ENCODE measurements around the gene PPM1E. TPM values are rescaled to one million over a fixed set of nuclear protein-coding genes. Genes with fewer than 3 reads are reported as not detected.

PPM1E gene
- total RNA-seq, 4 donors from 2014 or later: 0.42 to 0.91 (median 0.67) TPM

DNA sequence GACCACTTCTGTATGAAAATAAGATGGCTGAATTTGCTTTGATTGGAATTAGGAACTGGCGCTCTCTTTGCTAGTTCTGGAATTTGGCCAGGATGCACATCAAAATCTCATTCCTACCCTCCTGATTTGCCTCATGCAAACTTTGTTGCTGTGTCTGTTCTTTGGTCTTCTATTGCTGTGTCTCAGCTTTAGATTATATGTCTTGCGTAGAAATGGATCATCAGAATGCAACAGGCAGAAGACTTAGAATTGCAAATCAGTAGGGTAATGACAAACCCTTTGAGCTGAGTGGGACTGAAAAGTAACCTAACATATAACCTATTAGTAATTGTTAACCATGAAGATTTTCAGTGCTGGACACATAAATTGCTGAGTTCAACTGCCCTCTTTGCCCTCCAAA, 33.0 kb upstream of the PPM1E start:
- intact Hi-C loops (cut with DNase I): no loop called here
- Histone ChIP-seq H3K27ac (replicated peaks in 1 of 4) (no peak overlapping the region), H3K27me3 (no peaks in the 10 kb centered on the region), H3K36me3 (peaks cover 16 to 71% (median 30%) of the 10 kb centered on the region in 4 donors), H3K4me1 (no peaks in the 10 kb centered on the region), H3K9me3 (no peaks in the 10 kb centered on the region), H3K4me3 (no peak overlapping the region)
- no peak for TF ChIP-seq EP300 (IDR thresholded peaks at IDR 0.05)
- TF ChIP-seq, protein P1, sequence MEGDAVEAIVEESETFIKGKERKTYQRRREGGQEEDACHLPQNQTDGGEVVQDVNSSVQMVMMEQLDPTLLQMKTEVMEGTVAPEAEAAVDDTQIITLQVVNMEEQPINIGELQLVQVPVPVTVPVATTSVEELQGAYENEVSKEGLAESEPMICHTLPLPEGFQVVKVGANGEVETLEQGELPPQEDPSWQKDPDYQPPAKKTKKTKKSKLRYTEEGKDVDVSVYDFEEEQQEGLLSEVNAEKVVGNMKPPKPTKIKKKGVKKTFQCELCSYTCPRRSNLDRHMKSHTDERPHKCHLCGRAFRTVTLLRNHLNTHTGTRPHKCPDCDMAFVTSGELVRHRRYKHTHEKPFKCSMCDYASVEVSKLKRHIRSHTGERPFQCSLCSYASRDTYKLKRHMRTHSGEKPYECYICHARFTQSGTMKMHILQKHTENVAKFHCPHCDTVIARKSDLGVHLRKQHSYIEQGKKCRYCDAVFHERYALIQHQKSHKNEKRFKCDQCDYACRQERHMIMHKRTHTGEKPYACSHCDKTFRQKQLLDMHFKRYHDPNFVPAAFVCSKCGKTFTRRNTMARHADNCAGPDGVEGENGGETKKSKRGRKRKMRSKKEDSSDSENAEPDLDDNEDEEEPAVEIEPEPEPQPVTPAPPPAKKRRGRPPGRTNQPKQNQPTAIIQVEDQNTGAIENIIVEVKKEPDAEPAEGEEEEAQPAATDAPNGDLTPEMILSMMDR (IDR thresholded peaks at IDR 0.05): no peak
- no peak for TF ChIP-seq POLR2AphosphoS5 (IDR thresholded peaks at IDR 0.05)
- TF ChIP-seq POLR2A (IDR thresholded peaks at IDR 0.05; ENCODE audit: low read depth): no peak
- 98% methylated on average over 2 of the region's 2 CpGs for WGBS
- DNase-seq (ENCODE audit: extremely low spot score): no peak

DNA sequence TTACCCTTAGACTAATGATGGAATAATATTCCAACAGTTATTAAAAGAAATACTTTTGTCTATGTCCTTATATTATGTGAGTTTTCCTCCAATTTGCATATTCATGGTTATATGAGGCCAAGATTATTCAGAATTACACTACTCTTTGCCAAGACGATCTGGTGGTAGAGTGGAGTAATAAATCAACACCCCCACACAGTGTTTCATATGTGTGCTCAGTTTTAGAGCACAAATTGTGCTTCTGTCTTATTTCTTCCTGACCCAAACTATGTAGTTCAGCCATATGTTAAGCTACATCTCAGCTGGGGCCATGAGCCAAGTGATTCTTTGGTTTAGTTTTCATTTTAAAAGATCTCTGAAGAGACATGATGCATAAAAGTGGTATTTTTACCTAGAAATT, 26.9 kb upstream of the PPM1E start:
- no peaks in the 10 kb centered on the region for H3K9me3 ChIP-seq
- H3K4me1 ChIP-seq: no peaks in the 10 kb centered on the region
- TF ChIP-seq EP300 (IDR thresholded peaks at IDR 0.05): no peak
- no peaks in the 10 kb centered on the region for H3K27me3 ChIP-seq
- H3K27ac ChIP-seq (replicated peaks in 1 of 4): no peak overlapping the region
- H3K4me3 ChIP-seq: no peak overlapping the region
- H3K36me3 ChIP-seq: peaks cover 0 to 58% (median 15%) of the 10 kb centered on the region in 4 donors
- WGBS: 25% methylated on average over 1 of the region's 1 CpG
- intact Hi-C loops (cut with DNase I): no loop called here
- no peak for DNase-seq (ENCODE audit: extremely low spot score)

DNA sequence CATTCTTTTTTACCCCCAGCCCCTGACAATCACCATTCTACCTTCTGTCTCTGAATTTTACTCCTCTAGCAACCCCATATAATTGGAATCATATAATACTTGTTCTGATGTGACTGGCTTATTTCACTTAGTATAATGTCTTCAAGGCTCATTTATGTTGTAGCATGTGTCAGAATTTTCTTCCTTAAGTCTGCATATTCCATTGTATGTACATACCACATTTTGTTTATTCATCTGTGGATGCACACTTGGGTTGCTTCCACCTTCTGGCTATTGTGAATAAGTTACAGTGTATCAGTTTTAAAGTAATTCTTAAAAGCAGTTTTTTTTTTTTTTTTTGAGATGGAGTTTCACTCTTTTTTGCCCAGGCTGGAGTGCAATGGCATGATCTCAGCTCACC, 24.7 kb upstream of the PPM1E start:
- Histone ChIP-seq H3K36me3 (peaks cover 0 to 62% (median 17%) of the 10 kb centered on the region in 4 donors), H3K27me3 (no peaks in the 10 kb centered on the region), H3K27ac (replicated peaks in 1 of 4) (no peak overlapping the region), H3K4me3 (no peak overlapping the region), H3K9me3 (no peaks in the 10 kb centered on the region), H3K4me1 (no peaks in the 10 kb centered on the region)
- intact Hi-C loops (cut with DNase I): no loop called here
- no peak for DNase-seq (ENCODE audit: extremely low spot score)
- no peak for TF ChIP-seq POLR2AphosphoS5 (IDR thresholded peaks at IDR 0.05)
- no peak for TF ChIP-seq EP300 (IDR thresholded peaks at IDR 0.05)
- TF ChIP-seq, protein P1 (IDR thresholded peaks at IDR 0.05): no peak
- TF ChIP-seq POLR2A (IDR thresholded peaks at IDR 0.05; ENCODE audit: low read depth): no peak

DNA sequence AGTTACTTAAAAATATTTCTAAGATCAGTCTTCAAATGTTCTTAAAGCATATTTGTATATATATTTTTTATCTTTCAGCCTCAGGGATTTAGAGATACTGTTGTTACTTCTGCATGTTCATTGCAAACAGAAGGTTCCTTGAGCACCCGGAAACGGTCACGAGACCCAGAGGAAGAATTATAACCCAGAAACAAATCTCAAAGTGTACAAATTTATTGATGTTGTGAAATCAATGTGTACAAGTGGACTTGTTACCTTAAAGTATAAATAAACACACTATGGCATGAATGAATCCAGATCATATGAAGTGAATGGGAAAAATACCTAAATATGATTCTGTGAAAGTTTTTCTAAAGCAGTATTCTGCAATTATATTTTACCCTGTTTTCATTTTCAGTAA, 21.6 kb upstream of the PPM1E start:
- Histone ChIP-seq H3K9me3 (no peaks in the 10 kb centered on the region), H3K27me3 (no peaks in the 10 kb centered on the region), H3K27ac (replicated peaks in 1 of 4) (no peak overlapping the region), H3K36me3 (peaks cover 0 to 55% (median 14%) of the 10 kb centered on the region in 4 donors), H3K4me1 (no peaks in the 10 kb centered on the region), H3K4me3 (no peak overlapping the region)
- 95% methylated on average over 3 of the region's 3 CpGs for WGBS
- intact Hi-C loops (cut with DNase I): no loop called here
- no peak for TF ChIP-seq EP300 (IDR thresholded peaks at IDR 0.05)
- TF ChIP-seq, protein P1 (IDR thresholded peaks at IDR 0.05): no peak
- no peak for TF ChIP-seq POLR2A (IDR thresholded peaks at IDR 0.05; ENCODE audit: low read depth)
- TF ChIP-seq POLR2AphosphoS5 (IDR thresholded peaks at IDR 0.05): no peak
- DNase-seq (ENCODE audit: extremely low spot score): no peak

DNA sequence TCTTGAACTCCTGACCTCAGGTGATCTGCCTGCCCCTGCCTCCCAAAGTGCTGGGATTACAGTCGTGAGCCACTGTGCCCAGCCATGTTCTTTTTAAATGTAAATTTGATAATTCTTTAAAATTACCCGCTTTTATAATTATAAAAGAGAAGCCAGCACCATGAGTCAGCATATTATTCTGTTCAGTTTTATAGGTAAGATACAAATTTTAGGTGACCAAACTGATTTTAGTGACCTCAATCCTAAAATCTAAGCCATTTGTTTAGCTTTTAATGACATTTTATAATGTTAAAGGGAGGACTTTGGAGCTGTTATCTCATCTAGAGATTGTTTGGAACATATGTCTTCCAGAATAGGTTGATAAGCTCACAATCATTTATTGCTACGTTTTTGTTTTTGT, 20.8 kb upstream of the PPM1E start:
- no peaks in the 10 kb centered on the region for H3K9me3 ChIP-seq
- no peaks in the 10 kb centered on the region for H3K4me1 ChIP-seq
- H3K4me3 ChIP-seq: no peak overlapping the region
- intact Hi-C loops (cut with DNase I): no loop called here
- TF ChIP-seq EP300 (IDR thresholded peaks at IDR 0.05) (no peak), POLR2A (IDR thresholded peaks at IDR 0.05; ENCODE audit: low read depth) (no peak), POLR2AphosphoS5 (IDR thresholded peaks at IDR 0.05) (no peak)
- TF ChIP-seq, protein P1 (IDR thresholded peaks at IDR 0.05): no peak
- H3K36me3 ChIP-seq: peaks cover 0 to 49% (median 11%) of the 10 kb centered on the region in 4 donors
- no peak overlapping the region for H3K27ac ChIP-seq (replicated peaks in 1 of 4)
- no peak for DNase-seq (ENCODE audit: extremely low spot score)
- WGBS: 90% methylated on average over 3 of the region's 3 CpGs
- H3K27me3 ChIP-seq: no peaks in the 10 kb centered on the region

All from esophagus muscularis mucosa (tissue), 4 donors.